ENCODE measurements around the gene ELF3. TPM values are rescaled to one million over a fixed set of nuclear protein-coding genes. Genes with fewer than 3 reads are reported as not detected.

The ELF3 gene
- total and polyA plus RNA-seq, 2 experiments from 2014 or later: 12.3 to 19.5 TPM

GRCh38 chr1:202015662-202015937 lies 5.2 kb downstream of the ELF3 start:
- no peak for TF ChIP-seq CREB1 (CRISPR knock-in tag; IDR thresholded peaks at IDR 0.05; ENCODE audit: low read depth)
- Histone ChIP-seq H3F3A (replicated peaks; ENCODE audit: low read depth) (peaks cover 7% of the 10 kb centered on the region; the same call in 1 of the 2 replicates), H3K9me2 (ENCODE audit: insufficient read depth) (no peaks in the 10 kb centered on the region), H3K36me3 (ENCODE audit: insufficient read depth) (no peaks in the 10 kb centered on the region), H3K4me2 (no peak overlapping the region), H2AFZ (no peak overlapping the region), H4K20me1 (replicated peaks; ENCODE audit: insufficient read depth) (no peaks in the 10 kb centered on the region), H3K27me3 (ENCODE audit: insufficient read depth) (no peaks in the 10 kb centered on the region), H3K4me1 (ENCODE audit: insufficient read depth) (peaks cover 15% of the 10 kb centered on the region), H3K27ac (ENCODE audit: low read depth) (no peak overlapping the region), H3K4me3 (no peak overlapping the region), H3K79me2 (replicated peaks; ENCODE audit: insufficient read depth) (peaks cover 3% of the 10 kb centered on the region; the same call in 1 of the 2 replicates)
- peaks cover 19% of the 10 kb centered on the region; the same call in 2 of the 3 replicates for H3K36me3 Mint-ChIP-seq (ENCODE audit: low read depth)
- no peak for ATAC-seq
- H3K27ac Mint-ChIP-seq: no peak overlapping the region
- peaks cover 30% of the 10 kb centered on the region for H3K4me1 Mint-ChIP-seq
- DNase-seq (ENCODE audit: low spot score): no peak
- H3K27me3 Mint-ChIP-seq (ENCODE audit: insufficient read depth, low read depth, poor library complexity): peaks cover 6% of the 10 kb centered on the region
- no peaks in the 10 kb centered on the region for H3K9me3 Mint-ChIP-seq
- H3K4me3 Mint-ChIP-seq: no peak overlapping the region

- Histone ChIP-seq H3K4me2 (no peak overlapping the region), H4K20me1 (replicated peaks; ENCODE audit: insufficient read depth) (no peaks in the 10 kb centered on the region), H3K79me2 (replicated peaks; ENCODE audit: insufficient read depth) (peaks cover 3% of the 10 kb centered on the region; the same call in 1 of the 2 replicates), H3K27ac (ENCODE audit: low read depth) (no peak overlapping the region), H3K9me2 (ENCODE audit: insufficient read depth) (no peaks in the 10 kb centered on the region), H3F3A (replicated peaks; ENCODE audit: low read depth) (0 out of 2 replicates have a peak, but pooled peaks cover under 1% of the 10 kb centered on the region), H3K27me3 (ENCODE audit: insufficient read depth) (no peaks in the 10 kb centered on the region), H2AFZ (no peak overlapping the region), H3K4me3 (no peak overlapping the region), H3K4me1 (ENCODE audit: insufficient read depth) (peaks cover 8% of the 10 kb centered on the region), H3K36me3 (ENCODE audit: insufficient read depth) (no peaks in the 10 kb centered on the region)
- Mint-ChIP-seq H3K4me1 (peaks cover 24% of the 10 kb centered on the region), H3K36me3 (ENCODE audit: low read depth) (peaks cover 19% of the 10 kb centered on the region; the same call in 2 of the 3 replicates), H3K9me3 (no peaks in the 10 kb centered on the region), H3K27me3 (ENCODE audit: insufficient read depth, low read depth, poor library complexity) (peaks cover 6% of the 10 kb centered on the region), H3K27ac (no peak overlapping the region), H3K4me3 (no peak overlapping the region)
- DNase-seq (ENCODE audit: low spot score): no peak
- no peak for TF ChIP-seq POLR2AphosphoS5 (IDR thresholded peaks at IDR 0.05; ENCODE audit: low read depth)
- no peak for TF ChIP-seq NANOG (IDR thresholded peaks at IDR 0.05; ENCODE audit: borderline replicate concordance)
- no peak for TF ChIP-seq JUNB (IDR thresholded peaks at IDR 0.05; ENCODE audit: unreplicated experiment)
- no peak for TF ChIP-seq ETS1 (IDR thresholded peaks at IDR 0.05)
- TF ChIP-seq CTCF (conservative IDR thresholded peaks at IDR 0.05; ENCODE audit: low read depth in 2 of 2): no peak
- no peak for TF ChIP-seq CREB1 (CRISPR knock-in tag; IDR thresholded peaks at IDR 0.05; ENCODE audit: low read depth)
- TF ChIP-seq ZNF331 (CRISPR knock-in tag; IDR thresholded peaks at IDR 0.05; ENCODE audit: low read depth): no peak
- no peak for TF ChIP-seq ZNF114 (CRISPR knock-in tag; IDR thresholded peaks at IDR 0.05)
- TF ChIP-seq STAT1 (IDR thresholded peaks at IDR 0.05; ENCODE audit: unreplicated experiment): no peak
- no peak for ATAC-seq
These were observed 5.8 kb downstream of the ELF3 start for GRCh38 chr1:202016022-202016810.

Data from GM23338 (cell line).